GM21381 (cell line): ENCODE results near the gene HIP1.
"Not testable (repeated sequence)": the region's sequence is repeated elsewhere in the genome, so short reads cannot be mapped to it uniquely, and the experiment has no call there.

Source experiments
- ATAC-seq: cut with Tn5 transposase; IDR thresholded peaks from one replicate; pipeline ENCODE4 v1.9.1; 2021; ENCODE audit warnings: mild to moderate bottlenecking, moderate library complexity; ENCODE audit not compliant: unreplicated experiment

Gene HIP1

GRCh38 chr7:75583255-75583654 is 155.5 kb downstream of the HIP1 start:
- no peak for ATAC-seq

- ATAC-seq: no peak
Observed at GRCh38 chr7:75579899-75580298, 158.8 kb downstream of the HIP1 start.

- no peak for ATAC-seq
Observed at GRCh38 chr7:75578081-75578480, 160.7 kb downstream of the HIP1 start.

GRCh38 chr7:75575488-75576121 is 163.1 kb downstream of the HIP1 start:
- no peak for ATAC-seq

GRCh38 chr7:75573477-75574019 is 165.2 kb downstream of the HIP1 start:
- no peak for ATAC-seq

GRCh38 chr7:75572814-75573213 is 165.9 kb downstream of the HIP1 start:
- no peak for ATAC-seq

GRCh38 chr7:75572396-75572795 is 166.3 kb downstream of the HIP1 start:
- no peak for ATAC-seq

GRCh38 chr7:75571209-75571608 is 167.5 kb downstream of the HIP1 start:
- no peak for ATAC-seq

GRCh38 chr7:75569629-75570282 is 169.0 kb downstream of the HIP1 start:
- not testable (repeated sequence) for ATAC-seq

- ATAC-seq: no peak
Observed at GRCh38 chr7:75567948-75568595, 170.7 kb downstream of the HIP1 start.

GRCh38 chr7:75565132-75565837 is 173.5 kb downstream of the HIP1 start:
- ATAC-seq: no peak

GRCh38 chr7:75563171-75563570 is 175.6 kb downstream of the HIP1 start:
- no peak for ATAC-seq

- ATAC-seq: no peak
Observed at GRCh38 chr7:75559976-75560365, 178.8 kb downstream of the HIP1 start.

GRCh38 chr7:75559355-75559975 is 179.3 kb downstream of the HIP1 start:
- no peak for ATAC-seq

- ATAC-seq: not testable (repeated sequence)
Observed at GRCh38 chr7:75556835-75557234, 181.9 kb downstream of the HIP1 start.

GRCh38 chr7:75555736-75556135 is 183.0 kb downstream of the HIP1 start:
- no peak for ATAC-seq

GRCh38 chr7:75546237-75547015 is 192.3 kb downstream of the HIP1 start:
- ATAC-seq: no peak

GRCh38 chr7:75537731-75538130 is 201.0 kb downstream of the HIP1 start:
- no peak for ATAC-seq

GRCh38 chr7:75536940-75537538 is 201.7 kb downstream of the HIP1 start:
- ATAC-seq: no peak

- ATAC-seq: no peak
Observed at GRCh38 chr7:75536491-75536890, 202.2 kb downstream of the HIP1 start.
